Panc1 (cell line): ENCODE results near the gene CAV2. TPM values are rescaled to one million over a fixed set of nuclear protein-coding genes. Genes with fewer than 3 reads are reported as not detected.

Experiments used
- ATAC-seq: fragments of 200-7000 bp; cut with Tn5 transposase; 2 replicates; pipeline ENCODE4 v1.9.1; 2020; ENCODE audit warnings: mild to moderate bottlenecking, moderate library complexity
- BruUV-seq: library from RNA; stranded (reverse); fragments of 400-500 nt; replicated peaks from 2 replicates; lab custom pipeline; 2021; lab: Mats Ljungman, UMichigan
- CTCF ChIA-PET: fragments of 300-600 bp; sonication (Branson Sonifier 250); formaldehyde crosslinking; loops from one replicate; lab custom pipeline; 2022; ENCODE audit warnings: antibody characterized with exemption; lab: Charles Lee
- POLR2A ChIA-PET: fragments of 300-600 bp; sonication (Branson Sonifier 250); formaldehyde crosslinking; loops from one replicate; lab custom pipeline; 2022; ENCODE audit warnings: antibody characterized with exemption; lab: Charles Lee
- DNase-seq: peaks from one replicate; pipeline ENCODE4 v3.0.0-alpha.2; 2010; ENCODE audit warnings: low read depth, low spot score
- H3K27ac ChIP-seq: 2 replicates; pipeline ENCODE4 v1.5.1; 2011; ENCODE audit warnings: mild to moderate bottlenecking, low read length, inconsistent platforms
- H3K27me3 ChIP-seq: fragments of 200-500 bp; sonication (Bioruptor generic); 2 replicates; pipeline ENCODE4 v1.6.0; 2014; ENCODE audit warnings: low read length, inconsistent platforms; ENCODE audit not compliant: control insufficient read depth, insufficient read depth
- H3K36me3 ChIP-seq: fragments of 200-500 bp; sonication (Bioruptor generic); 2 replicates; pipeline ENCODE4 v1.5.1; 2014; ENCODE audit warnings: inconsistent platforms, mild to moderate bottlenecking, low read length, moderate library complexity; ENCODE audit not compliant: control insufficient read depth, insufficient read depth
- H3K4me1 ChIP-seq: 2 replicates; pipeline ENCODE4 v1.5.1; 2011; ENCODE audit warnings: inconsistent platforms, mild to moderate bottlenecking, low read length, moderate library complexity; ENCODE audit not compliant: control insufficient read depth, insufficient read depth
- H3K4me3 ChIP-seq, 2 experiments: 2 replicates each; pipeline ENCODE4 v1.5.1; 2011 to 2012; ENCODE audit warnings: low read depth in 2 of 2, low read length in 2 of 2, mild to moderate bottlenecking in 2 of 2, inconsistent platforms in 1 of 2, moderate library complexity in 1 of 2
- H3K9me3 ChIP-seq: fragments of 200-500 bp; sonication (Bioruptor generic); 2 replicates; pipeline ENCODE4 v1.5.1; 2014; ENCODE audit warnings: low read depth, mild to moderate bottlenecking, inconsistent platforms, low read length, moderate library complexity; ENCODE audit not compliant: control insufficient read depth, insufficient read depth
- POLR2AphosphoS5 ChIP-seq: IDR thresholded peaks from 2 replicates; pipeline ENCODE4 v1.6.1; 2012; ENCODE audit warnings: mild to moderate bottlenecking, low read depth, low read length, moderate library complexity
- REST ChIP-seq, 2 experiments: IDR thresholded peaks; 2 replicates each; pipeline ENCODE4 v1.6.1; 2011 to 2012; ENCODE audit warnings: low read depth in 2 of 2, control low read depth in 1 of 2, low read length in 1 of 2, mild to moderate bottlenecking in 1 of 2, moderate library complexity in 1 of 2; ENCODE audit not compliant: insufficient read depth in 1 of 2
- SIN3A ChIP-seq: IDR thresholded peaks from 2 replicates; pipeline ENCODE4 v1.6.1; 2012; ENCODE audit warnings: low read depth, mild to moderate bottlenecking, low read length, moderate library complexity, borderline replicate concordance; ENCODE audit not compliant: insufficient read depth
- TCF7L2 ChIP-seq: IDR thresholded peaks from 2 replicates; pipeline ENCODE4 v1.6.1; 2011; ENCODE audit warnings: mild to moderate bottlenecking, low read depth, low read length, inconsistent platforms
- in situ Hi-C: cut with HindIII; loops from 2 replicates; pipeline ENCODE4 v1.10.0; 2016; ENCODE audit warnings: low sequenced_read_pairs, low pct_unique_long_range_greater_than_20kb
- intact Hi-C: fragments of 100-400 bp; cut with micrococcal nuclease; formaldehyde crosslinking; loops from one replicate; pipeline ENCODE4 v1.10.0; 2022; ENCODE audit not compliant: unreplicated experiment
- total RNA-seq: library from RNA; stranded (reverse); gene quantifications from one replicate; pipeline ENCODE4 v1.2.1, GENCODE V29; 2021; ENCODE audit not compliant: unreplicated experiment
- TF ChIP-seq, protein P1 (sequence below): fragments of 450-650 bp; IDR thresholded peaks from 2 replicates; pipeline ENCODE4 v1.5.1; 2017; ENCODE audit warnings: mild to moderate bottlenecking

Gene CAV2
- total RNA-seq, 1 experiment from 2014 or later = 217 TPM

GRCh38 chr7:116528008-116528789 is 28.7 kb downstream of the CAV2 start:
- BruUV-seq = TSS peak; percentile 42
- TF ChIP-seq TCF7L2 = no peak
- TF ChIP-seq, protein P1, sequence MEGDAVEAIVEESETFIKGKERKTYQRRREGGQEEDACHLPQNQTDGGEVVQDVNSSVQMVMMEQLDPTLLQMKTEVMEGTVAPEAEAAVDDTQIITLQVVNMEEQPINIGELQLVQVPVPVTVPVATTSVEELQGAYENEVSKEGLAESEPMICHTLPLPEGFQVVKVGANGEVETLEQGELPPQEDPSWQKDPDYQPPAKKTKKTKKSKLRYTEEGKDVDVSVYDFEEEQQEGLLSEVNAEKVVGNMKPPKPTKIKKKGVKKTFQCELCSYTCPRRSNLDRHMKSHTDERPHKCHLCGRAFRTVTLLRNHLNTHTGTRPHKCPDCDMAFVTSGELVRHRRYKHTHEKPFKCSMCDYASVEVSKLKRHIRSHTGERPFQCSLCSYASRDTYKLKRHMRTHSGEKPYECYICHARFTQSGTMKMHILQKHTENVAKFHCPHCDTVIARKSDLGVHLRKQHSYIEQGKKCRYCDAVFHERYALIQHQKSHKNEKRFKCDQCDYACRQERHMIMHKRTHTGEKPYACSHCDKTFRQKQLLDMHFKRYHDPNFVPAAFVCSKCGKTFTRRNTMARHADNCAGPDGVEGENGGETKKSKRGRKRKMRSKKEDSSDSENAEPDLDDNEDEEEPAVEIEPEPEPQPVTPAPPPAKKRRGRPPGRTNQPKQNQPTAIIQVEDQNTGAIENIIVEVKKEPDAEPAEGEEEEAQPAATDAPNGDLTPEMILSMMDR = no peak
- peak; percentile 38; the same call in 1 of the 2 replicates for TF ChIP-seq POLR2AphosphoS5
- ChIA-PET CTCF (no interaction called here), POLR2A (no interaction called here)
- peaks cover 49% of the 10 kb centered on the region for H3K36me3 ChIP-seq
- H3K27ac ChIP-seq = peak overlapping the region; percentile 99
- ATAC-seq = no peak
- intact Hi-C loops = loop anchor here (10.0 kb wide), 1 partner anchor 103 kb away; no protein-coding TSS in a partner anchor
- in situ Hi-C loops = no loop called here
- H3K4me3 ChIP-seq = peak overlapping the region; percentile 78 to 90
- no peak for DNase-seq
- H3K4me1 ChIP-seq = peaks cover 63% of the 10 kb centered on the region
- H3K27me3 ChIP-seq = no peaks in the 10 kb centered on the region
- no peaks in the 10 kb centered on the region for H3K9me3 ChIP-seq

DNA sequence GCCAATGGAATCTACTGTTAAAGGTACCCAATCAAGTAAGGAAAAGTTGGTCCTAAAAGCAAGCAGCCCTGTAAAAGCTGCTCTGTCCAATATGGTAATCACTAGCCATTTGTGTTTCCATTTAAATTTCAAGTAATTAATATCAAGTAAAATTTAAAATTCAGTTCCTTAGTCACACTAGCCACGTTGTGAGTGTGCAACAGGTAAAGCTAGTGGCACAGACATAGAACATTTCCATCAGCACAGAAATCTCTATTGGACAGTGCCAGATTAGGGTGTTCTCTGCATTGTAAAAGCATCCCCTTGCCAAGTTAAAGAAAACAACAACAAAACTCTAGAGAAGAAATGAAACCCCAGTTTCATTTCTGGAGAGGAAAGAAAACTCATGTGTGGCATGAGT is 29.7 kb downstream of the CAV2 start:
- H3K4me3 ChIP-seq = peak overlapping the region; percentile 78 to 90
- TF ChIP-seq POLR2AphosphoS5 (peak; percentile 73), SIN3A (no peak)
- in situ Hi-C loops = no loop called here
- H3K27ac ChIP-seq = peak overlapping the region; percentile 80
- ATAC-seq = no peak
- DNase-seq = no peak
- BruUV-seq = no TSS peak
- intact Hi-C loops = loop anchor here (10.0 kb wide), 1 partner anchor 104 kb away; no protein-coding TSS in a partner anchor
- peaks cover 53% of the 10 kb centered on the region for H3K4me1 ChIP-seq
- H3K36me3 ChIP-seq = peaks cover 53% of the 10 kb centered on the region
- POLR2A ChIA-PET = no interaction called here
- CTCF ChIA-PET = no interaction called here
- no peaks in the 10 kb centered on the region for H3K9me3 ChIP-seq
- no peaks in the 10 kb centered on the region for H3K27me3 ChIP-seq

- TF ChIP-seq, protein P1 = no peak
- TF ChIP-seq POLR2AphosphoS5 = no peak
- TF ChIP-seq REST (IDR thresholded peaks at IDR 0.05; ENCODE audit: insufficient read depth in 1 of 2, low read depth in 2 of 2, low read length in 1 of 2) = no peak
- TF ChIP-seq TCF7L2 = no peak
- no peak for TF ChIP-seq SIN3A
- ATAC-seq = no peak
- peak overlapping the region; percentile 80 for H3K27ac ChIP-seq
- peaks cover 56% of the 10 kb centered on the region for H3K36me3 ChIP-seq
- H3K9me3 ChIP-seq = no peaks in the 10 kb centered on the region
- in situ Hi-C loops (no loop called here), intact Hi-C loops (no loop called here)
- POLR2A ChIA-PET = interaction anchor here (0.6 kb wide), 1 partner anchor 138 kb away, joined by 4 read pairs; no protein-coding TSS in a partner anchor
- H3K4me1 ChIP-seq = peaks cover 61% of the 10 kb centered on the region
- no peaks in the 10 kb centered on the region for H3K27me3 ChIP-seq
- CTCF ChIA-PET = interaction anchor here (0.6 kb wide), 1 partner anchor 290 kb away, joined by 3 read pairs; no protein-coding TSS in a partner anchor
- H3K4me3 ChIP-seq = peak overlapping the region; percentile 36 to 90
- no peak for DNase-seq
- no TSS peak for BruUV-seq
Observed at GRCh38 chr7:116530107-116530820, 30.7 kb downstream of the CAV2 start.
